GM18861 (cell line): ENCODE data around the gene PRR23C.

Source experiments
- ATAC-seq: cut with Tn5 transposase; IDR thresholded peaks from one replicate; pipeline ENCODE4 v1.9.1; 2021; ENCODE audit not compliant: unreplicated experiment

Gene PRR23C

GRCh38 chr3:139005356-139005993 is 39.2 kb downstream of the PRR23C start:
- no peak for ATAC-seq

GRCh38 chr3:138995706-138996105 is 49.0 kb downstream of the PRR23C start:
- no peak for ATAC-seq
